ENCODE data around the gene ACOT9. TPM values are rescaled to one million over a fixed set of nuclear protein-coding genes. Genes with fewer than 3 reads are reported as not detected.
A peak's percentile ranks its signal among the peaks of the same experiment; 100 is the strongest.

Gene ACOT9
- total RNA-seq, 1 experiment from 2014 or later, result 44.5 TPM

GRCh38 chrX:23765868-23766267, 22.8 kb upstream of the ACOT9 start:
- Histone ChIP-seq H3K36me3 (ENCODE audit: control insufficient read depth, insufficient read depth, low read length) (no peaks in the 10 kb centered on the region), H3K4me1 (ENCODE audit: control insufficient read depth, insufficient read depth, low read length) (no peaks in the 10 kb centered on the region), H3K9me3 (ENCODE audit: control insufficient read depth, insufficient read depth, low read depth, low read length) (no peaks in the 10 kb centered on the region), H3K27me3 (ENCODE audit: control insufficient read depth, insufficient read depth, low read length) (no peaks in the 10 kb centered on the region), H3K4me3 (ENCODE audit: low read depth in 2 of 2, low read length in 2 of 2) (peak overlapping the region; percentile 45 to 70), H3K27ac (ENCODE audit: low read length) (peak overlapping the region; percentile 81)
- ChIA-PET POLR2A (interaction anchor here (2.3 kb wide), 1 partner anchor 17 kb away, joined by 6 read pairs; the partner anchor contains the start of gene SAT1), CTCF (interaction anchor here (1.1 kb wide), 1 partner anchor 135 kb away, joined by 4 read pairs; no protein-coding TSS in a partner anchor)
- BruUV-seq (replicated peaks), result no TSS peak
- in situ Hi-C loops (cut with HindIII; ENCODE audit: low pct_unique_long_range_greater_than_20kb, low sequenced_read_pairs) (no loop called here), intact Hi-C loops (cut with micrococcal nuclease; ENCODE audit: unreplicated experiment) (no loop called here)
- TF ChIP-seq REST (IDR thresholded peaks at IDR 0.05; ENCODE audit: insufficient read depth in 1 of 2, low read depth in 2 of 2, low read length in 1 of 2) (no peak), TCF7L2 (IDR thresholded peaks at IDR 0.05; ENCODE audit: low read depth, low read length) (no peak), SIN3A (IDR thresholded peaks at IDR 0.05; ENCODE audit: borderline replicate concordance, insufficient read depth, low read depth, low read length) (no peak), POLR2AphosphoS5 (IDR thresholded peaks at IDR 0.05; ENCODE audit: low read depth, low read length) (no peak), CTCF (IDR thresholded peaks at IDR 0.05) (no peak)
- no peak for DNase-seq (ENCODE audit: low read depth, low spot score)
- ATAC-seq, result peak; percentile 68

GRCh38 chrX:23765449-23765848, 22.4 kb upstream of the ACOT9 start:
- intact Hi-C loops (cut with micrococcal nuclease; ENCODE audit: unreplicated experiment) (no loop called here), in situ Hi-C loops (cut with HindIII; ENCODE audit: low pct_unique_long_range_greater_than_20kb, low sequenced_read_pairs) (no loop called here)
- H3K36me3 ChIP-seq (ENCODE audit: control insufficient read depth, insufficient read depth, low read length), result no peaks in the 10 kb centered on the region
- H3K4me1 ChIP-seq (ENCODE audit: control insufficient read depth, insufficient read depth, low read length), result no peaks in the 10 kb centered on the region
- H3K4me3 ChIP-seq (ENCODE audit: low read depth in 2 of 2, low read length in 2 of 2), result peak overlapping the region; percentile 45 to 70
- H3K9me3 ChIP-seq (ENCODE audit: control insufficient read depth, insufficient read depth, low read depth, low read length), result no peaks in the 10 kb centered on the region
- ATAC-seq (no peak), DNase-seq (ENCODE audit: low read depth, low spot score) (no peak)
- POLR2A ChIA-PET, result interaction anchor here (2.3 kb wide), 1 partner anchor 17 kb away, joined by 6 read pairs; the partner anchor contains the start of gene SAT1
- H3K27me3 ChIP-seq (ENCODE audit: control insufficient read depth, insufficient read depth, low read length), result no peaks in the 10 kb centered on the region
- CTCF ChIA-PET, result no interaction called here
- peak overlapping the region; percentile 81 for H3K27ac ChIP-seq (ENCODE audit: low read length)
- BruUV-seq (replicated peaks), result no TSS peak
- TF ChIP-seq TCF7L2 (IDR thresholded peaks at IDR 0.05; ENCODE audit: low read depth, low read length), result no peak
- TF ChIP-seq REST (IDR thresholded peaks at IDR 0.05; ENCODE audit: insufficient read depth in 1 of 2, low read depth in 2 of 2, low read length in 1 of 2), result no peak
- TF ChIP-seq CTCF (IDR thresholded peaks at IDR 0.05), result no peak
- no peak for TF ChIP-seq POLR2AphosphoS5 (IDR thresholded peaks at IDR 0.05; ENCODE audit: low read depth, low read length)
- TF ChIP-seq SIN3A (IDR thresholded peaks at IDR 0.05; ENCODE audit: borderline replicate concordance, insufficient read depth, low read depth, low read length), result no peak
